GM19468 (cell line): ENCODE measurements around the gene TEP1.
A peak's percentile ranks its signal among the peaks of the same experiment; 100 is the strongest.
"Not testable (repeated sequence)": the region's sequence is repeated elsewhere in the genome, so short reads cannot be mapped to it uniquely, and the experiment has no call there.

Experiments
- ATAC-seq: cut with Tn5 transposase; IDR thresholded peaks from one replicate; pipeline ENCODE4 v1.9.1; 2021; ENCODE audit warnings: mild to moderate bottlenecking, moderate library complexity, moderate number of reproducible peaks; ENCODE audit not compliant: unreplicated experiment; ENCODE audit errors: extremely low read depth

TEP1 gene

DNA sequence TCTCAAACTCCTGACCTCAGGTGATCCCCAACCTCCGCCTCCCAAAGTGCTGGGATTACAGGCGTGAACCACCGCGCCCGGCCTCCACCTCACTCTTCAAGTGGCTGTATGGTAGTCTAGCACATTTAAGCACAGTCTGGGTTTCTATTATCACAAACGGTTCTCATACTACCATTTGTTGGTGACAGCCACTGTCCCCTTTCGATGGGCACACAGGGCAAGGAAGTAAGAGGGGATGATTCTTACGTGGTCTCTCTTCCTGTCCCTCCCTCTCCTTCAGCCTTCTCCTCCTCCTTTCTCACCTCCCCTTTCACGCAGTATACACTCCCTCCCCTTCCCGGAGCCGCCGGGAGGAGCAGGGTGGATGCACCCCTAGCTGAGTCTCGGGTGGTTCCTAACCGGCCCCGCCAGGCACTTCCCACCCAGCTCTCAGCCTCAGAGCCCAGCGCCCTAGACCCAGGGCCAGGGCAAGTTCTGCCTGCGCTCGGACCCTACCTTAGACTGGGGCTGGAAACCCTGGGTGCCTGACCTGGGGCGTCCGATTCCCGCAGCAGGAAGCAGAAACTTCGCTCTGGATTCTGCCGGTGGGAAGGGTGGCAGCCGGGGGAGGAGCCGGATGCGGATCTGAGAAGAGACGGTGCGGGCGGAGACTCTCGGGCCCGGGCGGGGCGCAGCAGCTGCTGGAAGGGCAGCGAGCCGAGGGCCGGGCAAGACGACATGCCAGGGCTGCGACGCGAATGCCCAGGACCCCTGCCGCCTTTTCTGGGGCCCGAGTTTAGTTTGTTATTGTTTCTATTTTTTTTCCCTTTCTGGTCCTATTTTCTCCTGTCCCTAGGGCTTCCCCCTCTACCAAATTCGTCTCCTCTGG, at the start of gene TEP1:
Gene TEP1, minus strand, starts transcription at position 626 of the 868 bp plus-strand sequence. CDS start 5,062 bp downstream, outside the sequence.
- no peak for ATAC-seq

DNA sequence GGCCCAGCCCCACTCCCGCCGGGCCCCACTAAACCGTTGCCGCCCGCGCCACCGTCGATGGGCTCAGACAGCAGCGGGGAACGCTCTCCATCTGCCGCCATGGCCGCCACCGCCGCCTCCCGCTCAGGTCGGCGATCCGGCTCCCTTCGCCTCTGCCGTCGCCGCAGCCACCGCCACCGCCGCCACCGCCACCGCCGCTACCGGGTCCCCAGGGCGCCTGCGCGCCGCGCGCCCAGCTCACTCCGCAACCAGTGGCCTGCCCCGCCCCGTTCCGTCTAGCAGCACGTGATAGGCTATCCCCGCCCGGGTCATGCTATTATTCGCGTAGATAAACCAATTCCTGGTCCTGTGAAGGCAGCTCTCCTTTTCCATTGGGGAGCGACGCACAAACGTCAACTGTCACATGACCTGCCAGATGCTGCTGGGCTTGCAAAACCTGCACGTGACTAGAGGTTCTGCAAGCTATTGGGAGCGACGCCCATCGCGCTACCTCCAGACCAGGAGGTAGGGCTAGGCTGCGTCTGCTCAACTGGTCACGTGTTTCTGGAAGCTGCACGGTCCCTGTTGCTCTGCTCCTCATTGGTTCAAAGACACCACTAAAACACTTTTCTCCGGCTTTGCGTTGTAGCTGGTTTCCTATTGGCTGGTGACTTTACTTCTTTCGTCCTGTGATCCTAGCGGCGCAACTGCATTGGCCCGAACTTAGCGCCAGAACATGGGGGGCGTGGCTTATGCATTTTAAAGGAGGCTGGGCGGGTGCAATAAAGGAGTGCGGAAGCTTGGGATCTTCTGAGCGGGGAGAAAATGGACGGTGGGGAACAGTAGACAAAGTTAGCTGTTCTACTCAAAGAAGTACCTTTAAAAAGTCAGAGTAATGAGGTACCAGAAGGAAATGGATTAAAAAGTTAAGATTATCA, 48.2 kb upstream of the TEP1 start, which contains the start of gene PIP4P1:
Gene PIP4P1, minus strand, starts transcription at position 210 of the 917 bp plus-strand sequence. Its CDS starts 109 bp downstream, at position 101.
- peak; percentile 96 for ATAC-seq

DNA sequence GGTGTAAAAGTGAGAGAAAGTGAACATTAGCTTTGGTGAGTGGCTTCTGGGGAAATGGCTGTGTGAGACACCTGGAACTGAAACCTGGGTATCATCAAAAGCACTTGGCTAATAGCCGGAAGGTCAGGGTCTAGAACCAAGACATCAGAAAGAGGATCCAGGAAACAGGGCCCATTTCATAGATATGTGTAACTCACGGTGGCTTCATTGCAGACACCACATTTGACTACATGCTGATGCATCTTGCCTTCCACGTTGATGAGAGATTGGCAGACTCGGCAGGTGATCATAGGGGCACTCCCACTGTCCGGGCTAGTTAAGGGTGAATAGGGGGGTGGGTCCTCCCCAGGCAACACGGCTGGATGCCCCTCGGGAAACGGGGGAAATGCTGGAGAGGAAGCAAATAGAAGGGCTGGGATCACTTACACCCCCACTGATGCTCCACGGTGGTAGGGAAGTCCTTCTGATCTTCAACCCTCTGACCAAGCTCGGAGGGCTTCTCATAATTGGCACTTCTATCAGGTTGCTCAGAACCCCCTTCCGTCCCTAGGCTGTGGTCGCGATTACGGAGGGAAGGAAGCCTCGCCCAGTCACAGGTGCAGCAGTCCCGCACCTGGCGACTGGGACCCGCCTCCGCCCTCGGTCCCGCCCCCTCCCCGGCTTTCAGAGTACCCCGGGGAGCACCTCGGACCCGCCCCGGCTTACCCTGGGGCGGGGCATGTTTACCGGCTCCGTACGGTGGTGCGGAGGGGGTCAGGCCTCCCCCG, 47.3 kb upstream of the TEP1 start:
- no peak for ATAC-seq

DNA sequence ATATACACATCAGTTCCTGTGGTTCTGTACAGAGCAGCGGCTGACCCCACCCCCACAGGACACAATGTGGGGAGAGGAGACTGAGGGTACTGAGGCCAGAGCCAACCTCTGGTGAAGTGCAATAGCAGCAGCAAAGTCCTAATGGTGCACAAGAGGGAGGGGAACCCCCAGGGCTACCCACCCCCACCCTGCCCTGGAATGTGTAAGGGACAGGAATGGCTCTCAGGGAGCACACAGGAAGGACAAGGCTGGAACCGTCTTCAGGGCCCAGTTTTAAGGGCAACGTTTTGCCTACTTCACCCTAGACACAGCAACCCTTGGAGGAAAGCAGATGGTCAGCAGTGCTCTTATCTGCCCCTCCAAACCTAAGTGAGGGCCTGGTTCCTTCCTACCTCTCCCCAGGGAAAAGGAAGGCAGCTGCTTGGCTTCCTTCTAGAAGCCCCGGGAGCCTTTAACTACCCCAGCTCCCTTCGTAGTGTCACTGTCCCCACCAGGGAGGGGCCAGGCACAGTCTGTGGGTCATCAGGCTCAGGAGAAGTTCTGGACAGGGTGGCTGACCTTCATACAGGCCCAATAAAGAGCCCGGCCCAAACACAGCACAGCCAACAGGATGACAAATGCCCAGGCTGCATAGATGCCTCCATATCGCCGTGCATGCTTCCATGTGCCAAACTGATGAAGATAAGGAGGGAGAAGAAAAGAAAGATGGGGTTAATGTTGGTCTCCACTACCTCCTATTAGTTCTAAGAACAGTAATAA, 44.9 kb upstream of the TEP1 start:
- ATAC-seq = no peak

DNA sequence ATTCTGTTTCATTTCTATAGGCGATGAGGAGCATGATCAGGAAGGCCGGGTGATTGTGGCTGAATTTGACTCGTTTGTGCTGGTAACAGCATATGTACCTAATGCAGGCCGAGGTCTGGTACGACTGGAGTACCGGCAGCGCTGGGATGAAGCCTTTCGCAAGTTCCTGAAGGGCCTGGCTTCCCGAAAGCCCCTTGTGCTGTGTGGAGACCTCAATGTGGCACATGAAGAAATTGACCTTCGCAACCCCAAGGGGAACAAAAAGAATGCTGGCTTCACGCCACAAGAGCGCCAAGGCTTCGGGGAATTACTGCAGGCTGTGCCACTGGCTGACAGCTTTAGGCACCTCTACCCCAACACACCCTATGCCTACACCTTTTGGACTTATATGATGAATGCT, 43.7 kb upstream of the TEP1 start:
- ATAC-seq = no peak

DNA sequence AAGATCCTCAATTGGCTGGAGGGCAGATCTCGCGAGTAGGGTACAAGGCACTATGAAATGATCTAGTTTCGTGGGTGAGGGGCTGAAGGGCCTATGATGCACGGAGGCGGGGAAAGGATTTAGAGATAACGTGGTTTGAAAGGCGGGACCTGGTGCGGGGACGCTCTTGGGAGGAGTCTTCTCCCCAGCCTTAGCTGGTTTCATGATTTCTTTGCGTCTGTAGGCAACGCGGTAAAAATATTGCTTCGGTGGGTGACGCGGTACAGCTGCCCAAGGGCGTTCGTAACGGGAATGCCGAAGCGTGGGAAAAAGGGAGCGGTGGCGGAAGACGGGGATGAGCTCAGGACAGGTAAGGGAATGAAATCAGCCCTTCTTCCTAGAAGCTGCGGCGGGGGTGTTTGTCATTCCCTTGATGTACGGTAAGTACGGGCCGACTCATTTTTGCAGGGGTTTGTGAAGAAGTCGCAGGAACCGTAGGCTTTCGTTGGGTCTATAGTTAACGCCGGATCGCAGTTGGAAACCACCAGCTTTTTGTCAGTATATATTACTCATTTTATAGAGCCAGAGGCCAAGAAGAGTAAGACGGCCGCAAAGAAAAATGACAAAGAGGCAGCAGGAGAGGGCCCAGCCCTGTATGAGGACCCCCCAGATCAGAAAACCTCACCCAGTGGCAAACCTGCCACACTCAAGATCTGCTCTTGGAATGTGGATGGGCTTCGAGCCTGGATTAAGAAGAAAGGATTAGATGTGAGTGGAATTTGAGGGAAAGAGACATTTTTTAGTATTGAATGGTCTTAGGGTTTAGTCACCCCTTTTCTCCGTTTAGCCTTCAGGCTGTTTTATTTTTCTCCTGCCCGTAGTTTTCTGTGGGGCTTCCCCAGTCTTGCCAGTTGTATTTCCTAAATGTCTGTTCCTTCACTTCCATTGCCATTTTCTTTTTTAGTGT, 42.3 kb upstream of the TEP1 start:
- ATAC-seq = peak; percentile 5

DNA sequence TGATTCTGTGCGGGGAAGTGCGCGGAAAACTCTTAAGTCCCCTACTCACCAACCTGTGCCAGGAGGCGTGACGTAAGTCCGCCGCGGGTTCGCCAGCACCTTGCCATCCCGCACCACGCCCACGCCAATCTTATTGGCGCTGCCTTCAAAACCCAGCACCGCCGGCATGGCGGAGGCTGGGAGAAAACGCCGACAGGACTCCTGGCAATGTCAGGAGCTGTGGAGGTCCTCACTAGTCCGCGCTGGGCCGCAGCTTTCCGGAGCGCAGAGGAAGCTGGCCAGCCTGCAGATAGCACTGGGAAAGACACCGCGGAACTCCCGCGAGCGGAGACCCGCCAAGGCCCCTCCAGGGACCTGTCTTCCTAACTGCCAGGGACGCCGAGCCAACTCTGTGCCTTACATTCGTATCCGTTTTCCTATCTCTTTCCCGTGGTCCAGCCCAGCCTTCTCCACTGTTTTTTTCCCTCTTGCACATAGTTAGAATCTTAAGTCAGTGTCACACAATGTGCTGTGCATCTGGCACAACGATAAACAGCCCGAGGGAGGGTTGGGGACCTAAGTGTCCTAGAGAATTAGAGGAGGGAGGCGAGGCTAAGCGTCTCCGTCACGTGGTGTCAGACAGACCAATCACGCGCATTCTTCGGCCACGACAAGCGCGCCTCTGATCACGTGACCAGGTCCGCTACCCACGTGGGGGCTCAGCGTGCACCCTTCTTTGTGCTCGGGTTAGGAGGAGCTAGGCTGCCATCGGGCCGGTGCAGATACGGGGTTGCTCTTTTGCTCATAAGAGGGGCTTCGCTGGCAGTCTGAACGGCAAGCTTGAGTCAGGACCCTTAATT, 41.4 kb upstream of the TEP1 start, which contains the start of the genes APEX1 and OSGEP:
Gene APEX1, plus strand, starts transcription at position 711 of the 839 bp plus-strand sequence. CDS start 420 bp downstream, outside the sequence.
Gene OSGEP, minus strand, starts transcription at position 297 of the 839 bp plus-strand sequence. Its CDS starts 129 bp downstream, at position 168.
- ATAC-seq = peak; percentile 79

DNA sequence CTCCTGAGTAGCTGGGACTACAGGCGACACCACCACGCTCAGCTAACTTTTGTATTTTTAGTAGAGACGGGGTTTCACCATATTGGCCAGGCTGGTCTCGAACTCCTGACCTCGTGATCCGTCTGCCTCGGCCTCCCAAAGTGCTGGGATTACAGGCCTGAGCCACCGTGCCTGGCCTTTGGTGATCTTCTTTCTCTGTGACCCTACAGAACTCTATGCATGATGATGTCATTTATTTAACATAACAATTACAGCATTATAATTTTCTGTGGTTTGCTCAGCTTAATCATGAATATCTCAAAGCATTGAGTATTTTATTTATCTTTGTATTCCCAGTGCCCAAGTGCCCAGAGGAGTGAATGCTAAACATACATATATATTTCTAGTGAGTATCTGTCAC, 39.5 kb upstream of the TEP1 start:
- ATAC-seq = not testable (repeated sequence)

DNA sequence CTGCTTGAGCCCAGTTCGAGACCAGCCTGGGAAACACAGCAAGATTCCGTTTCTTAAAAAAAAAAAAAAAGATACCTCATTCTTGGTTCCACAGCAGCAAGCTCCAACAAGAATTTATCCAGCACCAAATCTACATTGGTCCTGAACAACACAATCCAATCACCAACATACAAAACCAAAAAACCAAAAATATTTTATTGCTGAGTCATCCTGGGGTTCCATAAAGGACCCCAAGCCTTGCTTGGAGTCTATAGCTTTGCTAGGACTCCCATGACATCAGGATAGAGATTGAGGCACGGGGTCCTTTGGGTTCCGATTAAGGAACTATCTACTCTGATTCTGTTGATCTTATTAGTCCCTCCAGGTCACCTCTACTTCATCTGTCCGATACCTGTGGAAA, 33.6 kb upstream of the TEP1 start:
- ATAC-seq = no peak

DNA sequence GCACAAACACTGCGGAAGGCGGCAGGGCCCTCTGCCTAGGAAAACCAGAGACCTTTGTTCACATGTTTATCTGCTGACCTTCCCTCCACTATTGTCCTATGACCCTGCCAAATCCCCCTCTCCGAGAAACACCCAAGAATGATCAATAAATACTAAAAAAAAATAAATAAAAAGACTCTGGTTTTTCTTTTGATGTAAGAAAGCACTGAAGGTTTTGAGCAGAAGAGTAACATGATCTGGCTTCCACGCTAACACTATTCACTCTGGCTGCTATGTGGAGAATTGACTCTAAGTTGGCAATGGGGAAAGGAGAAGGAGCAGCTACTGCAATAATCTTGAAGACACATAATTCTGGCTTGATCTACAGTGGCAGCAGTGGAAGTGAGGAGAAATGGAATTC, 30.3 kb upstream of the TEP1 start:
- not testable (repeated sequence) for ATAC-seq

DNA sequence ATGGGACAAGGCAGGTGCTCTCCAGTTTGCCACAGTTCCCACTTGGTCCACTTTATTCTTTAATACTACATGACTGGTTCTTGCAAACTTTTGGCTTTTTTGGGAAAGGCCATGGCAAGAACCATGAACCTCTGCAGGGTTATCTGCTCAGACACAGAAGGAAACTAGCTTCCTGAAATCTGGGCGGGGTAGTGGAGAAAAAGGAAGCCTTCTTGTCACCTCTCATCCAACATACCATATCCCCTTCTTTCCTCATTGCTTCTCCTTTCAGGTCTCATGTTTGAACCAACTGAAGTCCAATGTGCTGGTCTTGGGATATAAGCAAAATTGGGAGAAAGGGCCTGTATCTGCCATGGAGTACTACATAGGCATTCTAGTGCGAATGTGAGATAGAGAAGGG, 28.2 kb upstream of the TEP1 start:
- ATAC-seq = no peak

DNA sequence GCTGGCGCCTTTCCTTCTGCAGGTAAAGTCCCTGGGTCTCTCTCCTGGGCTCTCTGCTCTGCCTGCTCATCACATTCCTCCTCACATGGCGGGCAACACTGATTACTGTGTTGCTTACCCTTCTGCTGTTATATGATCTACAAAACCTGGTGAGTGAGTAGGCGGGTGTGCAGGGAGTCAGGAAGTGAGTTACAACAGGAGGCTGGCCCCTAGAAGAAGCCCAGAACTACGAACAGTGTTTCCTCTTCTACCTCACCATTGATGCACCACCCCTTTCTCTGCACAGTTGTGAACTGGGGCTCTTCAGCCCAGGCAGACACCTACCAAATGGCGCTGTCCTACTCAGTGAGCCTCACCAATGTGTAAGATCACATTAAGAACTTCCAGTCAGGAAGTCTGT, 27.6 kb upstream of the TEP1 start:
- no peak for ATAC-seq

DNA sequence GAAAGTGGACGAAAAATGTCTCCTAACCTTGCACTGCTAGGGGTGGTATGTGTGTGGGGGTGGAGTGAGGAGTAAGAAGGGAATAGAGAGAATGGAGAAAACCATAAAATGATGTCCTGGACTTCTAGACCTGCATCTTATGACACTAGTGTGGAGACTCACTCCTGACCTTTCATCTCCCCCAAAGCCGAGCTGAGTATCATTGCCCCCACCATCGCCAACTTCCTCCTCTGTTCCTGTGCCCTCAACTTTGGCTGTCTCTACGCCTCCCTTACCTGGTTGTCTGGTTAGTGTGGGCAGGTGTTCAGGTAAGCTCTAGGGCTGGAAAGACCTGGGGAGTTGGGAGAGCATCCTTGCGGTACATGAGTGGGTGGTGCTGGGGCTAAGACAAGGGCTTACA, 27.2 kb upstream of the TEP1 start:
- no peak for ATAC-seq

DNA sequence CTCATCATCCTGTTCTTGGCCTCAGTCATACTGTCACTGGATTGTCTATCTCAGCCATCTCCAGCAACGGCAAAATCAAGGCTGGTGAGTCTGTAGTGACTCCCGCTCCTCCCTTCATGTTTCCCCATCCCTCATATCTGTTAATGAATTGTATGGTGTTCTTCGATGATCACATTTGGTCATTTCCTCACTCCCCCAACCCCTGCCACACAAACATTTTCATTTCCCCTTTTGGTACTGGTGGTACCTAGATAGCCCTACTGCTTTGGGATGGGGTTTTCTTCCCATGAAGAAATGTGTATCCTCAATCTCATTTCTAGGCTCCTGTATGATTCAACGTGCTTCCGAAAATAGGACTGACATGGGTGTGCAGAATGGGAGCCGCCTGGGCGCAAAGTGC, 25.4 kb upstream of the TEP1 start:
- ATAC-seq = no peak

DNA sequence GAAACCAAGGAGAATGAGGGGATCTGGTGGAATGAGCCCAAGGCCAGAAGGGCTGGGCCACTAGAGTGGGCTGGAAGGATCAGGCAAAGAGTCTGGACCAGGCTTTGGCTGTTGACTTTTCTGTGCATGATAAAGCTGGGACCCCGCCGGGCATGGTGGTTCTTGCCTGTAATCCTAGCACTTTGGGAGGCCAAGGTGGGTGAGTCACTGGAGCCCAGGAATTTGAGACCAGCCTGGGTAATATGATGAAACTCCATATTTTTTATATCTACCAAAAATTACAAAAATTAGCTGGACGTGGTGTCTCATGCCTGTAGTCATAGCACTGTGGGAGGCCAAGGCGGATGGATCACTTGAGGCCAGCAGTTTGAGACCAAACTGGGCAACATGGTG, 23.1 kb upstream of the TEP1 start:
- ATAC-seq = no peak

DNA sequence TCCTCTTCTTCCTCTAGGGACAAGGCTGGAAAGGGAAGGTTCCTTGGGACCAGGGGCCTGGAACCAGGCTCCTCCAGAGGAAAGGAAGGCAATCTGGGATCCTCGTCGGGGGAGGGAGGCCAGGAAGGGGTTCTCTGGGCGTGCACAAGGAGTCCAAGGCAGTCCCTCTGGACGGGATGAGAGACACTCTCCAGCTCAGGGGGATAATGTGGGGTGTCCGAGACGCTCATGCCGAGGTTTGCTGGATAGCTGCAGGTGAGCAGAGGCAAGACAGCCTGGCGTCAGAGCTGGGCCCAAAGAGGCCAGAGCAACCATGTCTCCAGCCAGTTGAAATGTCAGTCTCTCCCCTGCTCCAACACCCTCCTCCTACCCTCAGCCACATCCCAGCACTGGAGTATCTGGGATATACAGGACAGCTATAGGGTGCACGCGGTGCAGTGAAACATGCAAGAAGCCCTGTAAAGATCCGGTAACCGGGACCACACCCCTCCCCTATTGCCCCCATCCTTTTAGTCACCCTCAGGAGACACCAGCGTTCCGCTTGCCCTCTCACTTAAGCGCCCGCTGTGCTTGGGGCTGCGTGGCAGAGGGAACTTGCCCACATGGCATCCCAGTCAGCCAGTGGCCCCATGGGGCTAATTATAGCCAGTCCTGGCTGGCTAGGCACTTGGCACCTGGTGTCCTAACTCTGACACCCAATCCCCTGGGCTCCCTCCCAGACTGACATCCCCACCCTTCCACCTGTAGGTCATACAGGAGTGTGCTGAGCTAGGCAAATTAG, 22.5 kb upstream of the TEP1 start, which contains the start of gene KLHL33:
Gene KLHL33, minus strand, starts transcription at position 585 of the 781 bp plus-strand sequence. Its CDS starts 355 bp downstream, at position 230.
- ATAC-seq = no peak
